Measurements from ENCODE around the gene SYT7.
"Not testable (repeated sequence)": the region's sequence is repeated elsewhere in the genome, so short reads cannot be mapped to it uniquely, and the experiment has no call there.

SYT7 gene

GRCh38 chr11:61472868-61473267, 108.0 kb downstream of the SYT7 start:
- no peak for DNase-seq

- no peak for DNase-seq
Measured at GRCh38 chr11:61472282-61472681, 108.6 kb downstream of the SYT7 start.

GRCh38 chr11:61468002-61468401, 112.9 kb downstream of the SYT7 start:
- DNase-seq, result no peak

- not testable (repeated sequence) for DNase-seq
Measured at GRCh38 chr11:61467602-61468001, 113.3 kb downstream of the SYT7 start.

Measured in DMS53 (cell line).